HEK293 (cell line): ENCODE measurements around the gene TGFBRAP1.

ENCODE experiments used
- CTCF ChIA-PET: fragments of 350-600 bp; formaldehyde crosslinking; extraction: SDS; loops from one replicate; lab custom pipeline; 2021; ENCODE audit warnings: antibody characterized with exemption; lab: Yijun Ruan, JAX
- POLR2A ChIA-PET: fragments of 300-600 bp; formaldehyde crosslinking; extraction: SDS; loops from one replicate; lab custom pipeline; 2020; ENCODE audit warnings: antibody characterized with exemption, inconsistent platforms; lab: Yijun Ruan, JAX
- H3K27ac ChIP-seq: fragments of 200-500 bp; sonication (Bioruptor generic); 2 replicates; pipeline ENCODE4 v1.5.1; 2014; ENCODE audit warnings: low read depth, low read length, control low read depth, inconsistent platforms; ENCODE audit errors: extremely low read depth
- H3K36me3 ChIP-seq, 2 experiments: fragments of 200-500 bp in 1 of 2; sonication (Bioruptor generic) in 1 of 2; 1 replicate in 1 of 2; 2 replicates in 1 of 2; pipeline ENCODE4 v1.5.1; 2014 to 2017; ENCODE audit warnings: inconsistent platforms in 2 of 2, low read length in 2 of 2; ENCODE audit not compliant: control insufficient read depth in 2 of 2, insufficient read depth in 1 of 2
- H3K4me1 ChIP-seq: fragments of 200-500 bp; sonication (Bioruptor generic); 2 replicates; pipeline ENCODE4 v1.5.1; 2014; ENCODE audit warnings: mild to moderate bottlenecking, low read length, inconsistent platforms; ENCODE audit not compliant: control insufficient read depth, insufficient read depth
- H3K4me3 ChIP-seq: 2 replicates; pipeline ENCODE4 v1.5.1; 2011; ENCODE audit warnings: low read depth, mild to moderate bottlenecking, control low read depth, low read length, moderate library complexity
- H3K9me3 ChIP-seq: fragments of 200-500 bp; sonication (Bioruptor generic); 2 replicates; pipeline ENCODE4 v1.5.1; 2014; ENCODE audit warnings: low read depth, low read length, inconsistent platforms; ENCODE audit not compliant: control insufficient read depth, insufficient read depth
- KLF9 ChIP-seq: fragments of 450-650 bp; formaldehyde crosslinking; IDR thresholded peaks from 2 replicates; pipeline ENCODE4 v1.5.1; 2016; ENCODE audit warnings: missing biosample characterization, missing genetic modification characterization, low read depth
- PATZ1 ChIP-seq: fragments of 450-650 bp; formaldehyde crosslinking; IDR thresholded peaks from 2 replicates; pipeline ENCODE4 v1.5.1; 2016; ENCODE audit warnings: missing biosample characterization, missing genetic modification characterization
- PRDM10 ChIP-seq: fragments of 450-650 bp; formaldehyde crosslinking; IDR thresholded peaks from 2 replicates; pipeline ENCODE4 v1.5.1; 2016; ENCODE audit warnings: missing biosample characterization, missing genetic modification characterization
- WT1 ChIP-seq: fragments of 450-650 bp; formaldehyde crosslinking; IDR thresholded peaks from 2 replicates; pipeline ENCODE4 v1.5.1; 2016; ENCODE audit warnings: missing biosample characterization, missing genetic modification characterization
- ZNF157 ChIP-seq: fragments of 450-650 bp; formaldehyde crosslinking; IDR thresholded peaks from 2 replicates; pipeline ENCODE4 v1.5.1; 2016; ENCODE audit warnings: missing biosample characterization, missing genetic modification characterization
- ZNF248 ChIP-seq: fragments of 450-650 bp; formaldehyde crosslinking; IDR thresholded peaks from 2 replicates; pipeline ENCODE4 v1.5.1; 2017; ENCODE audit warnings: missing biosample characterization, missing genetic modification characterization
- ZNF391 ChIP-seq: fragments of 450-650 bp; formaldehyde crosslinking; IDR thresholded peaks from 2 replicates; pipeline ENCODE4 v1.5.1; 2016; ENCODE audit warnings: low read depth, missing biosample characterization, missing genetic modification characterization, borderline replicate concordance
- ZNF488 ChIP-seq: fragments of 450-650 bp; formaldehyde crosslinking; IDR thresholded peaks from 2 replicates; pipeline ENCODE4 v1.5.1; 2016; ENCODE audit warnings: missing biosample characterization, missing genetic modification characterization
- ZNF610 ChIP-seq: fragments of 450-650 bp; formaldehyde crosslinking; IDR thresholded peaks from 2 replicates; pipeline ENCODE4 v1.5.1; 2016; ENCODE audit warnings: missing biosample characterization, missing genetic modification characterization, borderline replicate concordance
- ZNF623 ChIP-seq: fragments of 450-650 bp; formaldehyde crosslinking; IDR thresholded peaks from 2 replicates; pipeline ENCODE4 v1.5.1; 2016; ENCODE audit warnings: missing biosample characterization, missing genetic modification characterization
- ZNF626 ChIP-seq: fragments of 450-650 bp; sonication (Bioruptor Pico); formaldehyde crosslinking; IDR thresholded peaks from 2 replicates; pipeline ENCODE4 v1.5.1; 2018; ENCODE audit warnings: missing biosample characterization, missing genetic modification characterization, inconsistent platforms
- ZNF785 ChIP-seq: fragments of 450-650 bp; formaldehyde crosslinking; IDR thresholded peaks from 2 replicates; pipeline ENCODE4 v1.5.1; 2016; ENCODE audit warnings: missing biosample characterization, missing genetic modification characterization
- ZNF837 ChIP-seq: fragments of 450-650 bp; formaldehyde crosslinking; IDR thresholded peaks from 2 replicates; pipeline ENCODE4 v1.5.1; 2016; ENCODE audit warnings: missing biosample characterization, missing genetic modification characterization
- TF ChIP-seq, protein P1 (sequence below): fragments of 450-650 bp; formaldehyde crosslinking; IDR thresholded peaks from 2 replicates; pipeline ENCODE4 v1.5.1; 2016; ENCODE audit warnings: missing biosample characterization, missing genetic modification characterization
- TF ChIP-seq, protein P2 (sequence below): fragments of 450-650 bp; formaldehyde crosslinking; IDR thresholded peaks from 2 replicates; pipeline ENCODE4 v1.5.1; 2016; ENCODE audit warnings: missing biosample characterization, missing genetic modification characterization

Gene TGFBRAP1

DNA sequence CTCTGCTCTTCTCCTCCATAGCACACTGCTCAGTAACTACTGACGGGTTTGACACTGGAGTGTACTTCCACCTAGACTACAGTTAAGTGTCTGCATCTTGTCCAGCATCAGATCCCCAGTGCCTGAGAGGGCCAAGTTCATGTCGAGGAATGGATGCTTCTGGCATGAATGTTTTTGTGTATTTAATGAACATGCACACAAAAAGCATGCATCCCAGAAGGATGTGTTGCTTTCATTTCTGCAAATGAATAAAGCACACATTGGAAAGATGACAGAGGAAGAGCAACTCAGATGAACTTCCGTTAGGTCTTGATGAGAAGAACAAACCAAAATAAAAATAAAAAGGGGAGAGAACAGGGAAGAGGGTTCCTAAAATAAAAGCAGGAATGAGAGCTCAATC, 35.7 kb upstream of the TGFBRAP1 start:
- ChIA-PET CTCF (interaction anchor here (0.7 to 2.4 kb wide), 5 partner anchors 20 to 157 kb away, joined by 3 to 11 read pairs (median 4); no protein-coding TSS in a partner anchor), POLR2A (no interaction called here)
- Histone ChIP-seq H3K4me3 (no peak overlapping the region), H3K27ac (no peak overlapping the region), H3K9me3 (no peaks in the 10 kb centered on the region), H3K36me3 (peaks cover 19 to 80% of the 10 kb centered on the region in 2 experiments), H3K4me1 (no peaks in the 10 kb centered on the region)
- no peak for TF ChIP-seq ZNF837 (tag by site-specific recombination)
- TF ChIP-seq WT1 = no peak
- TF ChIP-seq ZNF157 (tag by site-specific recombination) = no peak
- TF ChIP-seq ZNF623 (tag by site-specific recombination) = no peak
- TF ChIP-seq ZNF626 (tag by site-specific recombination) = no peak
- TF ChIP-seq, protein P1, sequence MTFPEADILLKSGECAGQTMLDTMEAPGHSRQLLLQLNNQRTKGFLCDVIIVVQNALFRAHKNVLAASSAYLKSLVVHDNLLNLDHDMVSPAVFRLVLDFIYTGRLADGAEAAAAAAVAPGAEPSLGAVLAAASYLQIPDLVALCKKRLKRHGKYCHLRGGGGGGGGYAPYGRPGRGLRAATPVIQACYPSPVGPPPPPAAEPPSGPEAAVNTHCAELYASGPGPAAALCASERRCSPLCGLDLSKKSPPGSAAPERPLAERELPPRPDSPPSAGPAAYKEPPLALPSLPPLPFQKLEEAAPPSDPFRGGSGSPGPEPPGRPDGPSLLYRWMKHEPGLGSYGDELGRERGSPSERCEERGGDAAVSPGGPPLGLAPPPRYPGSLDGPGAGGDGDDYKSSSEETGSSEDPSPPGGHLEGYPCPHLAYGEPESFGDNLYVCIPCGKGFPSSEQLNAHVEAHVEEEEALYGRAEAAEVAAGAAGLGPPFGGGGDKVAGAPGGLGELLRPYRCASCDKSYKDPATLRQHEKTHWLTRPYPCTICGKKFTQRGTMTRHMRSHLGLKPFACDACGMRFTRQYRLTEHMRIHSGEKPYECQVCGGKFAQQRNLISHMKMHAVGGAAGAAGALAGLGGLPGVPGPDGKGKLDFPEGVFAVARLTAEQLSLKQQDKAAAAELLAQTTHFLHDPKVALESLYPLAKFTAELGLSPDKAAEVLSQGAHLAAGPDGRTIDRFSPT (tag by site-specific recombination) = no peak
- no peak for TF ChIP-seq KLF9 (tag by site-specific recombination)
- no peak for TF ChIP-seq ZNF785 (tag by site-specific recombination)
- TF ChIP-seq ZNF248 (tag by site-specific recombination) = no peak
- TF ChIP-seq, protein P2, sequence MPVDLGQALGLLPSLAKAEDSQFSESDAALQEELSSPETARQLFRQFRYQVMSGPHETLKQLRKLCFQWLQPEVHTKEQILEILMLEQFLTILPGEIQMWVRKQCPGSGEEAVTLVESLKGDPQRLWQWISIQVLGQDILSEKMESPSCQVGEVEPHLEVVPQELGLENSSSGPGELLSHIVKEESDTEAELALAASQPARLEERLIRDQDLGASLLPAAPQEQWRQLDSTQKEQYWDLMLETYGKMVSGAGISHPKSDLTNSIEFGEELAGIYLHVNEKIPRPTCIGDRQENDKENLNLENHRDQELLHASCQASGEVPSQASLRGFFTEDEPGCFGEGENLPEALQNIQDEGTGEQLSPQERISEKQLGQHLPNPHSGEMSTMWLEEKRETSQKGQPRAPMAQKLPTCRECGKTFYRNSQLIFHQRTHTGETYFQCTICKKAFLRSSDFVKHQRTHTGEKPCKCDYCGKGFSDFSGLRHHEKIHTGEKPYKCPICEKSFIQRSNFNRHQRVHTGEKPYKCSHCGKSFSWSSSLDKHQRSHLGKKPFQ (tag by site-specific recombination) = no peak
- TF ChIP-seq ZNF391 (tag by site-specific recombination) = no peak
- no peak for TF ChIP-seq PATZ1 (tag by site-specific recombination)
- no peak for TF ChIP-seq ZNF610
- TF ChIP-seq PRDM10 (tag by site-specific recombination) = no peak
- no peak for TF ChIP-seq ZNF488
